8988T (cell line): Measurements from ENCODE around the gene HDAC5.
A peak's percentile ranks its signal among the peaks of the same experiment; 100 is the strongest.

Experiments used
- DNase-seq: peaks from one replicate; pipeline ENCODE4 v3.0.0; 2011

The HDAC5 gene

DNA sequence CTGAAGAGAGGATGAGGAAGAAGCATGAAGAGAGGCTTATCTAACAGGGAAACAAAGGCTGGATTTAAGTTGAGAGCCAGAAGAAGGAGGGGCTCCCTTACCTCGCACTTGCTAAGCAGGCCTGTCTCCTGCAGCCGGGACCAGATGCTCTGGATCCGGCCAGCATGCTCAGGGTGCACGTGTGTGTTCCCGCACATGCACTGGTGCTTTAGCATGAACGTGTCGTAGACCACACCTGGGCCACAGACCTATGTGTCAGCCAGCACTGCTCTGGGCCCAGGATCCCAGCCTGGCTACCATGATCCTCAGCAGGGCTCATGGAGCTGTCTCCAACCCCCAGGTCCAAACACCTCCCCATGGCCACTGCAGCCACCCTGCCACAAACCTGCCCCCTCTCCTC lies 38.5 kb downstream of the HDAC5 start:
- no peak for DNase-seq

DNA sequence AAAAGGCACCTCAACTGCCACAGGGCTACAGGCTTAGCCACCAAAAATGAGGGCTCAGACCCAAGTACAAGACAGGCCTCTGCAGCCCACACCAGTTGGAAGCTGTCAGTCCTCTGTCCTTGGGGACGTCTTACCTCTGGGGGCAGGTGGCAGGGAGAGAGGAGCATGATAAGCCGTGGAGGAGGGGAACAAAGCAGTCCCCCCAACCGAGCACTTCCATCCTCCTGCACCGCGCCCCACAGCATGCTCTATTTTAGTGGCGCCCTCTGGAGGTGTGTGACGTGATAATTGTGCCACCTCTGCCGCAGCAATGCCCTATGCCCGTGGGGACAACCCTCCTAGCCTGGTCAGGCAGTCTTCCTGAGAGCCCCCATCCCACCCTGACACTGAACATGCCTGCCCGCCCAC lies 39.3 kb downstream of the HDAC5 start:
- peak; percentile 47 for DNase-seq

GRCh38 chr17:44083250-44083849 lies 40.1 kb downstream of the HDAC5 start:
- DNase-seq = peak; percentile 72

- DNase-seq = no peak
Observed at GRCh38 chr17:44082256-44082927, 41.0 kb downstream of the HDAC5 start.

DNA sequence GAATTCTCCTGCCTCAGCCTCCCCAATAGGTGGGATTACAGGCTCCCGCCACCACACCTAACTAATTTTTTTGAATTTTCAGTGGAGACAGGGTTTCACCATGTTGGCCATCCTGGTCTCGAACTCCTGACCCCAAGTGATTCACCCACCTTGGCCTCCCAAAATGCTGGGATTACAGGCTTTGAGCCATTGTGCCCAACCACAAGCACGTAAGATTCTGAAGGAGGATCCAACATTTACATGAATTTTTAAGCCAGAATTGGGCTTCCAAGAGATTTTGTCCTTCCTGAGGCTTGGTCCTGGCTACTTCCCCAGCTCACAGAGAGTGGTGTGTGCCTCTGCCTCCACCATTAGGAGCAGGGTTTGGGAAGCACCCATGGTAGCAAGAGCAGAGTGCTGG lies 41.8 kb downstream of the HDAC5 start:
- no peak for DNase-seq

- no peak for DNase-seq
Observed at GRCh38 chr17:44079877-44080821, 43.3 kb downstream of the HDAC5 start.

DNA sequence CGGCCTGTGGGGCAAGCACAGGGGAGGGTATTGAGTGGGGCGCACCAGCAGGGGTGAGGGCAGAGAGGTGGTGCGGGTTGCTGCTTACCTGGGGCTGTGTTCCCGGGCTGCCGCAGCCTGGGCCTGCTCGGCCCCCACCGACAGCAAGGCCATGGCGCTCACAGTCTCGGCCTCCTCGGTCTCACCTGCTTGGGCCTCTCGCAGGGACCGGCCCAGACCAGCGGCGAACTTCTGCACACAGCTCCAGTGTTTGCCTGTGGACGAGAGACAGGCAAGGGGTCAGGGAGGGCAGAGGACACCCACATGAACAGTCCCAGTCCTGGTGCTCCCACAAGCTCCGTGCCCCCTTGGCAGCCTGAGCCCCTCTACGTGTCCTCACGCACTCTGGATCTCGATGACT lies 45.0 kb downstream of the HDAC5 start:
- DNase-seq = no peak

GRCh38 chr17:44077595-44077909 lies 45.9 kb downstream of the HDAC5 start:
- DNase-seq = no peak

DNA sequence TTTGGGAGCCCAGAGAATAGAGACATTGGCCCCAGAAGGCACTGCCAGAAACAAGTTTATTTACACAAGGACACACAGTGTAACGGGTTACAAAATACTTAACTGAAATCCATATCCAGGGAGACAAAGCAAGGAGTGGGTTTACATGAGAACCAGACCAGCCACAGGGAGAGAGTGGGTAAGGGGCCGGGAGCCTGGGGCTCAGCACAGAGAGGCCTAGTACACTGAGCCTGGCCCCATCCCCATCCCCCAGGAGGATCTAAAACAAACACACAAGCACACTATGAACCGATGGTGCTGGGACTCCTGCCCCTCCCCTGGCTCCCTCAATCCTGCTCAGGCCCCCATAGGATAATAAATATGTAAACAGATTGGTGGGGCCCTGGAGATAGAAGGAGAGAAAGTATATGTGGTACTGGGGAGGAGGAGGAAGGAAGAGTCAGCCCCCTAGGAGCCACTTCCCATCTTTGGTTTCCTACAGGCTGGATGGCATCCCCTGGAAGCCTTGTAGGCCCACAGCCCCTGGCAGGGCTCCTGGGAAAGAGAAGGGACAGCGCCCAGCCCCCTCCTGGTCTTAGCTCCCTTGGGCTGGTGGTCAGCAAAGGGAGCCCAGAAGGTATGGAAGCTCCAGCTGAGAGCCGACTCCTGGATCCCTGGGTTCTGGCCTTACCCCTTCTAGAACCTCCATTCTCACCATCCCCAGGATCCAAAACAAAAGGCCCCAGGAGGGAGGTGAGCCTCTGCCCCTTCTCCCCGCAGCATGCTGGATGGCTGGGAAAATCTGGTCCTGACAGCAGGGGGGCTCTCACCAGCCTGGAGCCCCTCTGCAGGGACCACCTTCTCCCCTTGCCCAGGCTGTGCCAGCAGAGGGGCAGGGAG lies 46.5 kb downstream of the HDAC5 start:
- DNase-seq = no peak

- no peak for DNase-seq
Observed at GRCh38 chr17:44075598-44076293, 47.7 kb downstream of the HDAC5 start.

DNA sequence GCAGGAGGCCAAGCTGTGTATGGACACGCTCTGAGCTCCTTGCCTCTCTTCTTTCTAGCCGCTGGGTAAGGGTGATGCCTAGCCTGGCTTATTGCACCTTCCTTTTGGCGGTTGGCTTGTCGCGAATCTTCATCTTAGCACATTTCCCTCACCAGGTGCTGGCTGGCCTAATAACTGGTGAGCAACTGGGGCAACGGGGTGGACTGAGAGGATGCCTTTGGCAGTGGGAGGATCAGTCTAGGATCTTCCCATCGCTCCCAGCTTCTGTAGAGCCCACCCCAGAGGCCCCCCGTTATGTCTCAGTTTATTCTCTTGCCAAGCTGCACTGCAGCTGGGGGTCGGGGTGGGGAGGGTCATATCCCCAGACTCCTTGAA lies 48.5 kb downstream of the HDAC5 start:
- no peak for DNase-seq

- no peak for DNase-seq
Observed at GRCh38 chr17:44074231-44074910, 49.1 kb downstream of the HDAC5 start.

- DNase-seq = no peak
Observed at GRCh38 chr17:44071772-44072171, 51.7 kb downstream of the HDAC5 start.

DNA sequence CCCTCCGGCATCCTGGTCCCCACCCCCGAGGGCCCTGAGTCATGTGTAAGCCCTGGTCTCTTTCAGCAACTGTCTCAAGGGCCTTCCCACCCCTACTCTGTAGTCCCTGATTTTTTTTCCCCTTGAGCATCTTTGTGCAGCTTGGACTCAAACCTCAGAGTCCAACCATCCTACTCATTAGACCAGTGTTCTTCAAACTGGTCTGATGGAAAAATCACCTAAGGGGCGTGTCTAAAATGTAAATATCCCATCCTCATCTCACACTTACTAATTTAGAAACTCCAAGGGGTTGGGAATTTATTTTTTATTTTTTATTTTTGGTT lies 52.3 kb downstream of the HDAC5 start:
- DNase-seq = no peak

DNA sequence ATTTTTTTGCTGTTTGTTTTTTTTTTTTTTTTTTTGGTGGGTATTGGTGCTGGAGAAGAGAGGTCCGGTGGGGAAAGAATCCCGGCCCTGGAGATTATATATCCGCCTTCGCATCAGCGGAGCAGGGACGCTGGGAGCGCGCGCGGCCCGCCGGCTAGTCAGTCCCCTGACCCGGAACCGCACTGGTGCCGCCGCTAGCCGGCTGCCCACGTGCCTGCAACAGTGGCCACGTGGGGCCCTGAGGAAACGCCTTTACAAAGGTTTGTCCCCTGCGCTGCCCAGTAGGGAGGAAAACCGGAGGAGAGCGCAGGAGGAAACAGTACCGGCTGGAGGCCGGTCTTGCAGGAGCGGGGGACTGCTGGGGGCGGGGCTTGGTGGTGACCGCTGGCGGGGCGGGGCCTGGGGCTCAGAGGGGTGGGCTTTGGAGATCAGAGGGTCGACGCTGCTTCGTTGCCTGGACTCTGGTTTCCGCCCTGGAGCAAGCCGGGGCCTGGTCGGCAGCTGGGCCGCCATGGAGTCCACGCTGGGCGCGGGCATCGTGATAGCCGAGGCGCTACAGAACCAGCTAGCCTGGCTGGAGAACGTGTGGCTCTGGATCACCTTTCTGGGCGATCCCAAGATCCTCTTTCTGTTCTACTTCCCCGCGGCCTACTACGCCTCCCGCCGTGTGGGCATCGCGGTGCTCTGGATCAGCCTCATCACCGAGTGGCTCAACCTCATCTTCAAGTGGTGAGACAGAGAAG lies 52.8 kb downstream of the HDAC5 start, which contains the start of gene G6PC3:
G6PC3 (plus strand) TSS at position 281 of the 743 bp plus-strand sequence; CDS start at position 512, 231 bp downstream.
- DNase-seq = peak; percentile 92

GRCh38 chr17:44069974-44070454 lies 53.4 kb downstream of the HDAC5 start:
- no peak for DNase-seq

DNA sequence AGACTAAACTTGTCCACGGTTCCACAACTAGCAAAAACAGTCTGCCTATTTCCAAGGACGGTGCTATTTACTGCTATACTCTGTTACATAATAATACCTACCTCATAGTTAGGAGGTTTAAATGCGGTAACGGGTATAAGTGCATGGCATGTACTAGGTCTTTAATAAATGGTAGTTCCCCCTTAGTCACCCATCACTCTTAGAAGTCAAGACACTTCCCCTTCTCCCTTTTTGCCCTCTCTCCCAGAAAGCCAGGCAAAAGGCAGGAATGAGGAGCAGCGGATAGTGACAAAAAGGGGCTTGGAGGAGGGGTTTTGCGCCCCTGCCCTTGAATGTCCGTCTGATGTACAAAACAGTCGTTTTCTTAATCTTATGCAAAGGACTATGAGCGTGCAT lies 55.9 kb downstream of the HDAC5 start:
- no peak for DNase-seq

- peak; percentile 87 for DNase-seq
Observed at GRCh38 chr17:44066204-44066930, 57.1 kb downstream of the HDAC5 start, which contains the start of gene LSM12. Gene LSM12 (minus strand): TSS chr17:44066671. CDS start chr17:44066587, 84 bp downstream.

DNA sequence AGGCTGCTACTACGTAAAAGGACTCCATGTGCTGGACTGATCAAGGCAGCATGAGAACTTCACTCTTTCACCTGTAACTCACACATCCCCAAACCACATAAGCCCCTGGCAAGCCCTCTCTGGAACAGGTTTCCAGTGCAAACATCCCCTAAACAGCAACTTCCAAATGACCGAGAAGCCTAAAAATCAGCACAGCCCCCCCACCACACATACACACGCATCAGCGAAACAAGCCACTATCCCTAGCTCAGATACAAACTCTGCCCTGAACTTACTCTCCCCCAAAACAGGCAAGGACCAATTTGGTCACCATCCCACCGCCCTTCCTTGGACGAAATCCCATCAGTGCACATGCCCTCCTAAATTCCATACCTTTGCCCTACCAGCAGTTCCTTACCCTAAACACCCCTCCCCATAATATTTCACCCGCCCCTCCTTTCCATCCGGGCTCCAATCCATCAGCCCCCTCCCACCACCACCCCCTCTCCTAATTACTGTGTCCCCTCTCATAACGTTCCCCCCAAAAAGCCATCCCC lies 57.7 kb downstream of the HDAC5 start:
- DNase-seq = no peak
